GM23338 (cell line): Measurements from ENCODE around the gene ESPNL. TPM values are rescaled to one million over a fixed set of nuclear protein-coding genes. Genes with fewer than 3 reads are reported as not detected.

Source experiments
- ATAC-seq: fragments of 200-7000 bp; cut with Tn5 transposase; 3 replicates; pipeline ENCODE4 v1.9.1; 2020
- DNase-seq: peaks from one replicate; pipeline ENCODE4 v3.0.0-alpha.2; 2015; ENCODE audit warnings: low spot score
- H2AFZ ChIP-seq: fragments of 200-600 bp; sonication (generic); 2 replicates; pipeline ENCODE4 v1.8.0; 2016; ENCODE audit warnings: antibody characterized with exemption, mild to moderate bottlenecking, moderate library complexity
- H3F3A ChIP-seq: fragments of 200-600 bp; sonication (generic); replicated peaks from 2 replicates; pipeline ENCODE4 v1.8.0; 2017; ENCODE audit warnings: antibody characterized with exemption, mixed run types, low read depth
- H3K27ac ChIP-seq: fragments of 200-600 bp; sonication (generic); 2 replicates; pipeline ENCODE4 v1.6.1; 2016; ENCODE audit warnings: low read depth
- H3K27me3 ChIP-seq: fragments of 200-600 bp; sonication (generic); 2 replicates; pipeline ENCODE4 v1.8.0; 2016; ENCODE audit warnings: mild to moderate bottlenecking, mixed run types, moderate library complexity; ENCODE audit not compliant: insufficient read depth
- H3K36me3 ChIP-seq: fragments of 200-600 bp; sonication (generic); 2 replicates; pipeline ENCODE4 v1.8.0; 2016; ENCODE audit warnings: mild to moderate bottlenecking; ENCODE audit not compliant: insufficient read depth
- H3K4me1 ChIP-seq: fragments of 200-600 bp; sonication (generic); 2 replicates; pipeline ENCODE4 v1.8.0; 2016; ENCODE audit warnings: mild to moderate bottlenecking, moderate library complexity; ENCODE audit not compliant: insufficient read depth
- H3K4me2 ChIP-seq: fragments of 200-600 bp; sonication (generic); 2 replicates; pipeline ENCODE4 v1.7.1; 2017; ENCODE audit warnings: mixed run types
- H3K4me3 ChIP-seq: fragments of 200-600 bp; sonication (generic); 2 replicates; pipeline ENCODE4 v1.6.1; 2016; ENCODE audit warnings: mixed run types
- H3K79me2 ChIP-seq: fragments of 200-600 bp; sonication (generic); replicated peaks from 2 replicates; pipeline ENCODE4 v1.8.0; 2017; ENCODE audit warnings: mild to moderate bottlenecking; ENCODE audit not compliant: insufficient read depth
- H3K9me2 ChIP-seq: fragments of 200-600 bp; sonication (generic); 2 replicates; pipeline ENCODE4 v1.8.0; 2017; ENCODE audit not compliant: insufficient read depth
- H4K20me1 ChIP-seq: fragments of 200-600 bp; sonication (generic); replicated peaks from 2 replicates; pipeline ENCODE4 v1.8.0; 2017; ENCODE audit warnings: mild to moderate bottlenecking; ENCODE audit not compliant: insufficient read depth
- H3K27ac Mint-ChIP-seq: 2 replicates; pipeline ENCODE4 v1.8.0; 2020; ENCODE audit warnings: inconsistent platforms, mild to moderate bottlenecking, moderate library complexity, mixed read lengths
- H3K27me3 Mint-ChIP-seq: 3 replicates; pipeline ENCODE4 v1.8.0; 2022; ENCODE audit warnings: low read depth, mild to moderate bottlenecking, moderate library complexity, mixed read lengths, inconsistent platforms; ENCODE audit not compliant: insufficient read depth, poor library complexity
- H3K36me3 Mint-ChIP-seq: 3 replicates; pipeline ENCODE4 v1.8.0; 2021; ENCODE audit warnings: low read depth, mild to moderate bottlenecking, inconsistent platforms, moderate library complexity, mixed read lengths
- H3K4me1 Mint-ChIP-seq: 3 replicates; pipeline ENCODE4 v1.8.0; 2020; ENCODE audit warnings: mild to moderate bottlenecking, inconsistent platforms, mixed read lengths
- H3K4me3 Mint-ChIP-seq: 3 replicates; pipeline ENCODE4 v1.8.0; 2021; ENCODE audit warnings: moderate library complexity, mild to moderate bottlenecking, inconsistent platforms, mixed read lengths
- H3K9me3 Mint-ChIP-seq: 3 replicates; pipeline ENCODE4 v1.8.0; 2020; ENCODE audit warnings: moderate library complexity, mild to moderate bottlenecking, inconsistent platforms, mixed read lengths
- CREB1 ChIP-seq: fragments of 250-450 bp; sonication (Bioruptor Pico); IDR thresholded peaks from 2 replicates; pipeline ENCODE4 v1.5.0; 2020; ENCODE audit warnings: low read depth, mild to moderate bottlenecking, moderate library complexity
- CTCF ChIP-seq, 2 experiments: fragments of 200-600 bp in 1 of 2; sonication (generic) in 1 of 2; conservative IDR thresholded peaks; 2 replicates each; pipeline versions ENCODE4 v1.5.1 to v1.6.1; 2016 to 2017; ENCODE audit warnings: antibody characterized with exemption in 2 of 2, low read depth in 2 of 2, mild to moderate bottlenecking in 2 of 2, moderate library complexity in 1 of 2
- ETS1 ChIP-seq: IDR thresholded peaks from 2 replicates; pipeline ENCODE4 v1.6.1; 2016; ENCODE audit warnings: antibody characterized with exemption
- EZH2 ChIP-seq: fragments of 200-600 bp; sonication (generic); IDR thresholded peaks from one replicate; pipeline ENCODE4 v1.8.0; 2017; ENCODE audit warnings: antibody characterized with exemption, mild to moderate bottlenecking, low read depth; ENCODE audit not compliant: unreplicated experiment
- EZH2phosphoT487 ChIP-seq: fragments of 200-600 bp; sonication (generic); IDR thresholded peaks from one replicate; pipeline ENCODE4 v1.8.1; 2018; ENCODE audit warnings: antibody characterized with exemption; ENCODE audit not compliant: unreplicated experiment
- NANOG ChIP-seq: IDR thresholded peaks from 2 replicates; pipeline ENCODE4 v1.6.1; 2016; ENCODE audit warnings: antibody characterized with exemption, borderline replicate concordance
- POLR2AphosphoS5 ChIP-seq: IDR thresholded peaks from 2 replicates; pipeline ENCODE4 v1.6.1; 2016; ENCODE audit warnings: antibody characterized with exemption, low read depth
- STAT1 ChIP-seq: IDR thresholded peaks from one replicate; pipeline ENCODE4 v1.6.1; 2016; ENCODE audit warnings: antibody characterized with exemption; ENCODE audit not compliant: unreplicated experiment
- ZNF114 ChIP-seq: fragments of 250-450 bp; sonication (Bioruptor Pico); IDR thresholded peaks from 2 replicates; pipeline ENCODE4 v1.5.0; 2020; ENCODE audit warnings: mild to moderate bottlenecking, moderate library complexity
- ZNF331 ChIP-seq: fragments of 250-450 bp; sonication (Bioruptor Pico); IDR thresholded peaks from 2 replicates; pipeline ENCODE4 v1.5.0; 2020; ENCODE audit warnings: low read depth, mild to moderate bottlenecking, moderate library complexity
- polyA plus RNA-seq: library from polyadenylated mRNA; unstranded; fragments of >200 nt; fragmentation: Nextera tagmentation; extraction: Ambion mirVana; gene quantifications from 2 replicates; pipeline ENCODE4 v1.2.1, GENCODE V29; 2016
- total RNA-seq: library from RNA; depleted of rRNA; stranded (reverse); fragments of >200 nt; shearing (Covaris generic); gene quantifications from 2 replicates; pipeline ENCODE4 v1.2.3, GENCODE V29; 2014

ESPNL gene
- total and polyA plus RNA-seq, 2 experiments from 2014 or later: 0.44 to 3.1 TPM

- TF ChIP-seq CREB1 (CRISPR knock-in tag): no peak
- TF ChIP-seq STAT1: no peak
- TF ChIP-seq EZH2: no peak
- TF ChIP-seq ZNF331 (CRISPR knock-in tag): no peak
- no peak for TF ChIP-seq EZH2phosphoT487
- no peak for TF ChIP-seq CTCF (conservative IDR thresholded peaks at IDR 0.05; ENCODE audit: low read depth in 2 of 2)
- no peak for TF ChIP-seq ETS1
Observed at GRCh38 chr2:238097201-238097987, 2.7 kb upstream of the ESPNL start (continued).

- peaks cover 27% of the 10 kb centered on the region for H3K4me1 ChIP-seq
- peaks cover 25% of the 10 kb centered on the region for H3K36me3 Mint-ChIP-seq
- H2AFZ ChIP-seq: no peak overlapping the region
- H3K27me3 ChIP-seq: no peaks in the 10 kb centered on the region
- ATAC-seq (peak; percentile 79), DNase-seq (peak; percentile 89)
- H3K4me2 ChIP-seq: peak overlapping the region; percentile 62; the same call in 1 of the 2 replicates
- H3K27me3 Mint-ChIP-seq: peaks cover 38% of the 10 kb centered on the region
- H3K27ac Mint-ChIP-seq: peak overlapping the region; percentile 67; the same call in 1 of the 2 replicates
- H3K27ac ChIP-seq: no peak overlapping the region
- no peaks in the 10 kb centered on the region for H4K20me1 ChIP-seq
- no peaks in the 10 kb centered on the region for H3K36me3 ChIP-seq
- TF ChIP-seq EZH2phosphoT487 (no peak), NANOG (no peak), CREB1 (CRISPR knock-in tag) (no peak), EZH2 (no peak), ETS1 (no peak), POLR2AphosphoS5 (peak; percentile 59; the same call in 1 of the 2 replicates), ZNF114 (CRISPR knock-in tag) (no peak)
- H3K4me3 ChIP-seq: no peak overlapping the region
- peaks cover 6% of the 10 kb centered on the region; the same call in 1 of the 2 replicates for H3F3A ChIP-seq
- H3K4me3 Mint-ChIP-seq: no peak overlapping the region
- H3K79me2 ChIP-seq: no peaks in the 10 kb centered on the region
- H3K9me3 Mint-ChIP-seq: no peaks in the 10 kb centered on the region; the same call in 2 of the 3 replicates
- H3K4me1 Mint-ChIP-seq: peaks cover 50% of the 10 kb centered on the region
- H3K9me2 ChIP-seq: no peaks in the 10 kb centered on the region
Observed at GRCh38 chr2:238097988-238098871, 1.9 kb upstream of the ESPNL start.
